COR-L47 (cell line): Measurements from ENCODE around the gene FN1.

Experiments
- DNase-seq: peaks from one replicate; lab custom pipeline; 2025; lab: John Stamatoyannopoulos, UW

FN1 gene

DNA sequence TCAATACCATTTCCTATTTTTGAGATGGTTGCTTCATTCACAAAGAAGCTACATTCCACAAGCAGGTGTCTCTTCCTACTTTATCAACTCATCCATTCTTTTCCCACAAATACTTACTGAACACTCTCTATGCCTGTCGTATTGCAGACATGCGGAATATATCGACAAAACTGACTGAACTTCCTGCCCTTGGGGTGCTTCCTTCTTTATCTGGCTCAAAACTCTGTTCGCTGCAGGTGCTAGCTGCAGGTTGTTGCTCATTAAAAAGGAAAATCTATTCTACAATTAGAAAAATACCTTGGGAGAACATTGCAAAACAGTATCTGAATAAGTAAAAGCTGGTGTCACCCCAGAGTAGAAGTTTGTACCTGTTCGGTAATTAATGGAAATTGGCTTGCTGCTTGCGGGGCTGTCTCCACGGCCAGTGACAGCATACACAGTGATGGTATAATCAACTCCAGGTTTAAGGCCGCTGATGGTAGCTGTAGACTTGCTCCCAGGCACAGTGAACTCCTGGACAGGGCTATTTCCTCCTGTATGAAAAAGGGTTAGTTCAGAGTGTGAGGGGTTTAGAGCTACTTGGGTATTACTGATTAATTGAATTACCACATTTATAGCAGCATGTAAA lies 52.1 kb downstream of the FN1 start:
- no peak for DNase-seq

DNA sequence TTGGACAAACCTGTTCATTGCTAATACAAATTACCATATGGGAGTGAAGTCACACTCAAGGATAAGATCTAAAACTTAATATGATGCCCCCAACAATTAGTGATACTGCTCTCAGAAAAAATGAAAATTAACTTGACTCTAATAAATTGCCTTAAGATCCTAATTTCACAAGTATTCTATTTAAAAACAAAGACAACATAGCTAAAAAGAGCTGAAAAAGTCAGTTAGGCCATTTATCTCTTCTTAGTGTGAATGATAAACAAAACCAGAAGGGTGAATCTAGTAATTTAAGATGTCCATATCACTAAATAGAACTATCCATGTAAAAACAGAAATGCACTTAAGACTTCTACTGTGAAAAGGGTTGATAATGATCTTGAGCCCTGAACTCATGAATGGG lies 53.4 kb downstream of the FN1 start:
- DNase-seq: no peak

DNA sequence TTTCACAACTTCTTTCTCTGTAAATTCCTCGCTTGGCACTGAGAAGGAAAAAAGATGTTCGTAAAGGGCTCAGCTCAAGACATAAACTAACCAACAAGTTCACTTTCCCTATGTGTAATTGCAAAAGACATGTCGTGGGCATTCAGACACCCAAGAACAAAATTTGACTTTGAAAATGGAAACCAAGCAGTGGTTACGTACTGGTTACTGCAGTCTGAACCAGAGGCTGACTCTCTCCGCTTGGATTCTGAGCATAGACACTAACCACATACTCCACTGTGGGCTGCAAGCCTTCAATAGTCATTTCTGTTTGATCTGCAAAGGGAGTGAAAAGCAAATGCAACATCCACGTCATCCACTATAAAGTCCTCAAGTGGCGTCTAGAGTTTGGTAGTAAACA lies 53.9 kb downstream of the FN1 start:
- no peak for DNase-seq

DNA sequence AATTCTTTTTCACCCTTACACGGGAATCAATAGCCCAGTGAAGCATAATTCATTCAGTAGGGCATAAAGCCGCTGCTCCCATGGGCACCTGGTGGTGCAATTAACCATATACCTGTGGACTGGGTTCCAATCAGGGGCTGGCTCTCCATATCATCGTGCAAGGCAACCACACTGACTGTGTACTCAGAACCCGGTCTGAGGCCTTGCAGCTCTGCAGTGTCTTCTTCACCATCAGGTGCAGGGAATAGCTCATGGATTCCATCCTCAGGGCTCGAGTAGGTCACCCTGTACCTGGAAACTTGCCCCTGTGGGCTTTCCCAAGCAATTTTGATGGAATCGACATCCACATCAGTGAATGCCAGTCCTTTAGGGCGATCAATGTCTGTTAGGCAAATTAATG lies 55.2 kb downstream of the FN1 start:
- DNase-seq: no peak

DNA sequence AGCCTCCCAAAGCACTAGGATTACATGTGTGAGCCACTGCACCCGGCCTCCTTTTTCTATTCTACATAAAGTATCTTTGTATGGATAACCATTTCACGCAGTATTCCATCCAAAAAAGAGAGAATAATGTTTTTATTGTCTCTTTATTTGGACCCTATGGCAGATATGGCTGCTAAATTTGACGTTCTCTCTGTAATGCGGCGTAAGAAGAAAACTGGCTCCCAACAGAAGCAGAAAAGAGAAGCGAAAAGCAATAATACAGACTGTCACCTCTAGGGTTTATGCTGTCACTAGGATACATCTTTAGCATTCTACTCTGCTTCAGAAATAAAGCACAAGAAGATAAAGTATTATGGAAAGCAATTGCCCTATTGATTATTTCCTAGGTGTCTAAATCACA lies 55.9 kb downstream of the FN1 start:
- no peak for DNase-seq

DNA sequence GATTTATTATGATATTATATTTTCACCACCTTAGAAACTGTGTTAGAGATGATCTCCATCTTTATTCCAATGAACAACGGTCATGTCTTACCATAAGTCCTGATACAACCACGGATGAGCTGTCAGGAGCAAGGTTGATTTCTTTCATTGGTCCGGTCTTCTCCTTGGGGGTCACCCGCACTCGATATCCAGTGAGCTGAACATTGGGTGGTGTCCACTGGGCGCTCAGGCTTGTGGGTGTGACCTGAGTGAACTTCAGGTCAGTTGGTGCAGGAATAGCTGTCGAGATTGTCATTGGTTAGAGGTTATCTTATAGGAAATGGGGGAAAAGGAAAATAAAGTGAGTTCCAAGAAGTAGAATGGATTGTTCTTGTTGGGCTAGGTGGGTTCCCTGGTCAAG lies 56.8 kb downstream of the FN1 start:
- no peak for DNase-seq

DNA sequence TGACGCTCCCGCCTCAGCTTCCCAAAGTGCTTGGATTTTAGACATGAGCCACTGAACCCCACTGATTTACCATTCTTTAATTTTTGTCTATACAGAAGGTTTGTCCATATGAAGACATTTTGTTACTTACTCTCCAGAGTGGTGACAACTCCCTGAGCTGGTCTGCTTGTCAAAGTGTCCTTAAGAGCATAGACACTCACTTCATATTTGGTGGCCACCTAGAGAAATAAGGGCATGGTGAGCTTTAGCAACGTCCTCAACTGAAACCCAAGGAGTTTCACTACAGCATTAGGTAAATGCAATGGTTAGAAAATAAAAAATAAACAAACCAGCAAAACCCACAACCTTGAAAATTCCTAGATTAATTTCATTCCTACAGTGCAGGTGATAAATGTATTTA lies 57.8 kb downstream of the FN1 start:
- no peak for DNase-seq

DNA sequence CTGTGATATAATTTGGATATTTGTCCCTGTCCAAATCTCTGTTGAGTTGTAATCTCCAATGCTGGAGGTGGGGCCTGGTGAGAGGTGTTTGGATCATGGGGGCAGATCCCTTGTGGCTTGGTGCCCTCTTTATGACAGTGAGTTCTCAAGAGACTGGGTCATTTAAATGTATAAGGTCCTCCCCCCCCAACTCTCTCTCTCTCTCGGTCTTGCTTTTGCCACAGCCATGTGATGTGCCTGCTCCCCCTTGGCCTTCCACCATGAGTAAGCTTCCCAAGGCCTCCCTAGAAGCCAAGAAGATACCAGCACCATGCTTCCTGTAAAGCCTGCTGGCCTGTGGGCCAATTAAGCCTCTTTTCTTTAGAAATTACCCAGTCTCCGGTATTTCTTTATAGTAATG lies 58.6 kb downstream of the FN1 start:
- no peak for DNase-seq

DNA sequence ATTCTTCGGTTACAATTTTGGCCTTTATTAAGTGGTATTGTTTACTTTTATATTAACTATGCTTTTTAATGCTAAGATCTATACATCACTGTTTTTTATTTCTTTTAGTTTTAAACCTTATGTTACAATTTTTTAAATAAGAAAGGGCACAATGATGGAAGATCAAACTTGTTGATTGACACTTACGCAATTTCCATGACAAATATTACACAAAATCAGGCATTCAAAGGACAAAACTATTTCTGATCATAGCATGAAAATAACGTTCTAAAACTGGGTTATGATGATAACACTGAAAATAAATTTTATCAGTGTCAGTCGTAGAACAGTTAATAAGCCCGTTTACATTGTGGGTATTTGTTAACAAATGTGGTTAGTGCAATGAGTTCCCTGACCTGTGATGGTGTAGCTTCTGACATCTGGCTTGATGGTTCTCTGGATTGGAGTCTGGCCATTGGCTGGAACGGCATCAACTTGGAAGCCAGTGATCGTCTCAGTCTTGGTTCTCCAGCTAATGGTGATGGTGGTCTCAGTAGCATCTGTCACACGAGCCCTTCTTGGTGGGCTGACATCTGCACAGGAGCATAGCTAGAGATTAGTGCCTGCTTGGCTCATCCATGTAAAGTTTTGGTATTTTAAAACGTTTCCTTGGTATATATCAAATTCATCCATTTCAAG lies 59.6 kb downstream of the FN1 start:
- DNase-seq: no peak

DNA sequence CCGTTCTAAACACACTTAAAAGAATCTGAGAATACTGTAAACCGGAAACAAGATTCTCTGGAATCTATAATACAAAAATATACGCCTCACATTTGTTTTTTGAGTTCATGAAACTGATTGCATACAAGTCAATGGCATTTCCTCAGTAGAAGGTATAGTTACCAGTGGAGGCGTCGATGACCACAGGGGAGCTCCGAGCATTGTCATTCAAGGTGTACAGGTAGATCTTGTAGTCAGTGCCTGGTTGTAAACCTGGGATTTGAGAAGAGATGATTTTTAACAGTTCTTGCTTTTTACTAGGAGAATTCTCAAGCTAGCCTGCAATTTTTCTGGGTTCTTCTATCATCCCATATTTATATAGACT lies 60.4 kb downstream of the FN1 start:
- no peak for DNase-seq

DNA sequence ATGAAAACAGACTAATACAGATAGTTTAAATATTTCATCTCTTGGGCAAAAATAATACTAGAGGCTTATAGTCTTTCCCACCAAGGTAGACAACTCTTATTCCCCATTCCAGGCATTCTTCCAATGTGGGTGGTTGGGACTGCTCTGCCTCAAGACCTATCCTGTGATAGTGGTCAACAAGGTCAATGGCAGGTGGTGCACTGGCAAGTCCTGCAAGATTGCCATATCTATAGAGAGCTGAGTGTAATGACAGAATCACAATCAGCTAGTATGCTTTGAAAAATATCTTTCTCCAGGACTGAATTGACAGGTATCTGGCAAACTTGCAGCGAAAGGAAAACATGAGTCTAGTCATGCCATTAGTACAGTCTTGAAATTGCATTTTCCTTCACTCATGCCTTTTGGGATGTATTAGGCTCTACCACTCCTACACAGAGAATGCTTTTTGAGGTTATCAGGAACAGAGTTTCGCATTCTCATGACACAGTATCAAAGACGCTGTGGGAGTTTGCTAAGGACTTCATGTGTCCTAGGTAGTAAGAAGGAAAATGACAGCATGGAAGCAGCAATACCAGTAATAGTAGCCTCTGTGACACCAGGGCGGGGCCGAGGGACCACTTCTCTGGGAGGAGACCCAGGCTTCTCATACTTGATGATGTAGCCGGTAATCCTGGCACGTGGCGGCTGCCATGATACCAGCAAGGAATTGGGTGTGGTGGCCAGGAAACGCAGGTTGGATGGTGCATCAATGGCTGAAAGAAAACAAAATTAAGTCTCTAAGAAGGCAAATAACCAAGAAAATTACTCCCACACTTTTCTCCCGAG lies 61.0 kb downstream of the FN1 start:
- no peak for DNase-seq

DNA sequence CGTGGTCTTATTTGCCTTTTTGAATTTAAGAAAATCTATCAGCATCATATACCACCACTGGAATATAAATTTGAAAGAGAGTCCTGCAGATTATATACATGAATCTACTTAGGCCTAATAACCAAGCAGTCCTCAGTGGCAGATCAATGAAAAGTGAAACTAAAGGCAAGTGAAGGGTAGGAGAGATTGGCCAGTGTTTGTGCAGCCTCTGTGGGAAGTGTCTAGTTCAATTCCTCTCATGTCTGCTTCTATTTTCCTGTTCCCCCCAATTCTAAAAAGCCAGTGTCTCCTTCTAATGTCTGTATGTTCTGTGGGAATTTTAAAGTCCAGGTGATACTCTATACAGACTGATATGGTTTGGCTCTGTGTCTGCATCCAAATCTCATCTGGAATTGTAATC lies 61.9 kb downstream of the FN1 start:
- no peak for DNase-seq

DNA sequence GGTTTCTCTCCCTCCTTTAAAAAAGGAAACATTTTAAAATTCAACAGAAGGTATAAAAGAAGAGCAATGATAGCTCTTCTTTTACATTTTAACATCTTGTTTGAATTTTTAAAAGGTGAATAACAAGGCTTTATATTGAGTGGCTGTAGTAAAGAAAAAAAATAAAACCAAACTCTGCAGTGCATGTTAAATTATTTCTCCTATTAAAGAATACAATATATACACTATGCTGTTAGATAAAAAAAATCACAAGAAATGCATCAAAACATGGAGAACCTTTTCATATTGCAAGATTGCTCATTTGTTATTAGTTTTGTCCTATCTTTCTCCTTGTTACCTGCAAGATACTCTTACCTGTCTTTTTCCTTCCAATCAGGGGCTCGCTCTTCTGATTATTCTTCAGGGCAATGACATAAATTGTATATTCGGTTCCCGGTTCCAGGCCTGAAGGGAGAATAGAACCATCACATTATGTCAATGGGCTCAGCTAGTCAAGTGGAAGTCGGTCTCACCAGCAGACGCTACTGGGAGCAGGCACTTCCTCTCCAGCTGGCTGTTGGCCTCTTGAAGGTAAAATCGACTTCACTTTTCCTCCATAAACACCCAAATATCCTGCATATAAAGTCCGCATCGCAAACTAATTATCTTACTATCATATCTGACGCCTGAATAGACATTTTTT lies 62.8 kb downstream of the FN1 start:
- DNase-seq: no peak

DNA sequence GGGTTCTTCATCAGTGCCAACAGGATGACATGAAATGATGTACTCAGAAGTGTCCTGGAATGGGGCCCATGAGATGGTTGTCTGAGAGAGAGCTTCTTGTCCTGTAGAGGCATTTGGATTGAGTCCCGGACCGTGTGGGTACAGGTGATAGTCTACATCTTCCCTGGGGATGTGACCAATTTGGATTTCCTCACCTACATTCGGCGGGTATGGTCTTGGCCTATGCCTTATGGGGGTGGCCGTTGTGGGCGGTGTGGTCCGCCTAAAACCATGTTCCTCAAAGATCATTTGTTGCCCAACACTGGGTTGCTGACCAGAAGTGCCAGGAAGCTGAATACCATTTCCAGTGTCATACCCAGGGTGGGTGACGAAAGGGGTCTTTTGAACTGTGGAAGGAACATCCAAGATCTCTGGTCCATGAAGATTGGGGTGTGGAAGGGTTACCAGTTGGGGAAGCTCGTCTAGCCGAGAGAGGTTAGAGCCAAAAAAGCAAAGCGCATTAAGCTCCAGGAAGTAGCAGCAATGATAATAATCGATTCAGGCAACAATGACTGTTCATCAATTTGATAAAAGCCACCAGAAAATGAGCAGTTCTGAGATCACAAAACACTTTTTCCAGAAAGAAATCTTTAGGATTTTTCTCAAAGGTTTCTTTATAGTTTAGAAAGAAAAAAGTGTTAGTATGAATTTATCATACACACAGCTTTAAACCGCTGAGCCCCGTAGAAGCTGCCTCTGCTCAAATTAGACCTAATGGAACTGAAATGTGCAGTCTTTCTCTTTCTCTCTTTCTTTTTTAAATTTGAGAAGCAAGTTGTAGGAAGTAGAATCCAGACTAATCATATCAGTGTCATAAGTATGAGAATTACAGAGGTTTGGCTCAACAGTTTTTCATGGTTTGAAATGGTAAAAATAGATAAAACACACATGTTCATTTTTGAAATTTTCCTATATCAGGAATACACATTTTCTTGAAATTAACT lies 63.7 kb downstream of the FN1 start:
- DNase-seq: no peak

DNA sequence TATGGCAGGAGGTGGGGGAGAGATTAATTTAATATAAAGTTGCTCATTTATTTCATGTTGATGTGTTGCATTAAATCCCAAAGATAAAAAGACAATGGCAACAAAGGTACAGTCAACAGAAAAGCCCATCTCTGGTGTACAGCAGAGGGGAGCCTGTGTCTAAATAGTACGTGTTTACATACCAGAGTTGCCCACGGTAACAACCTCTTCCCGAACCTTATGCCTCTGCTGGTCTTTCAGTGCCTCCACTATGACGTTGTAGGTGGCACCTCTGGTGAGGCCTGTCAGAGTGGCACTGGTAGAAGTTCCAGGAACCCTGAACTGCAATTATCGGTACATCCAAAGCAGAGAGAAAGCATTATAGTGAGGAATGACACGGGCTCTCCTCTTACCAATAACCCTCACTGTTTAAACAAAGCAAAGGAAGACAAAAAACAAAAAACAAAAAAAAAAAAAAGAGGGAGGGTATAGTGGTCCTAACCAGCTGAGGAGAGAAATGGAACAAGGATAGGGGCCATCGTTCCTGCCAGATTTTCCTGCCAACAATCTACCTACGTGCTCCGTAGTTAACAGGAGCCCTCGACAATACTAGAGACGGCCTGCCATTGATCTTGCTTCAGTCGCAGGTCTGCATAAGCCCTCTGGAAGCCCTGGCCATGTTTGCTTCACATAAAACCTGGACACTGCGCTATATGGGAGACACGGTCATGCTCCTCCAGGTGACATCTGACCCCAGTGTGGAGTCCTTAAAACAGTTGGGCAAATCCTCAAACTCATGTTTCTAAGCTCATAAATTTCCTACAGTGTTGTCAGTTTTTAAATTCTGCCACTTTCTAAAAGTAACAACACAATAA lies 65.5 kb downstream of the FN1 start:
- DNase-seq: peak; percentile 35

DNA sequence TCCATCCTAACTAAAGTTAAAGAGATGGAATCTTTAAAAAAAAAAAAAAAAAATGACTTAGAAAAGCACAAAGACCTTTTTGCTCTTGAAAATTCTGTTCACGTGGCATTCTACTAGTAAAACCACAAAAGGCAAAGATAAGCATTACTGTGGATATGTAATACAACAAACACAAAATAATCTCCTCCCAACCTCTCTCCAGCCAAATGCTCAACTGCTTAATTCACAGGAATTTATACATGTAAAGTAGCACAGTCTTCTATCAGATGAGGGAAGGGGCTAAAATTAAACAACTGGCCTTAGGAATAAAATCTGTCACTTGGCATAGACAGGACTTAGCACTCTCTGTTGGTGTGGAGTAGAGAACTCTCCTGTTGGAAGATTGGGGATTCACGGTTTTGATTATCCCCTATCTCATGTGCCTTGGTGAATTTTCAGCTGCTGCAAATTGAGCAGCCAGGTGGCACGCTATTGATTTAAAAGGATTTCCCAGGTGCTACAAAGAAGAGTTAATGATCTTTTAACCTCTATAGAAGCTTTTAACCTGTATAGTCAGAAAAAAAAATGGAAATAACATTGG lies 66.6 kb downstream of the FN1 start:
- DNase-seq: no peak

DNA sequence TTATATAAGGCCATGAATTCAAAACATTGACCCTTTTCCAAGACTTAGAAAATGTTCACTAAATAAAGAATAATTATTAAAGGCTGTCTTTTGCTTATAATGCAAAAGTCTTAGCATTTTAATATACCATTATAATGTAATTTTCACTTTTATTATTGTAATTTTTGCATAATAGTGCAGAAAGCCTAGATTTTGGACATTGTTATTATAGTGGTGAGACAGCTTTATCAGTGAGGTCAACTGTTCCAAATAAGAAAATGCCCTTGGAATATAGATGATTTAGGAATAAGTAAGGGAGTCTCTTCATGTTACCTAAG lies 67.4 kb downstream of the FN1 start:
- no peak for DNase-seq

DNA sequence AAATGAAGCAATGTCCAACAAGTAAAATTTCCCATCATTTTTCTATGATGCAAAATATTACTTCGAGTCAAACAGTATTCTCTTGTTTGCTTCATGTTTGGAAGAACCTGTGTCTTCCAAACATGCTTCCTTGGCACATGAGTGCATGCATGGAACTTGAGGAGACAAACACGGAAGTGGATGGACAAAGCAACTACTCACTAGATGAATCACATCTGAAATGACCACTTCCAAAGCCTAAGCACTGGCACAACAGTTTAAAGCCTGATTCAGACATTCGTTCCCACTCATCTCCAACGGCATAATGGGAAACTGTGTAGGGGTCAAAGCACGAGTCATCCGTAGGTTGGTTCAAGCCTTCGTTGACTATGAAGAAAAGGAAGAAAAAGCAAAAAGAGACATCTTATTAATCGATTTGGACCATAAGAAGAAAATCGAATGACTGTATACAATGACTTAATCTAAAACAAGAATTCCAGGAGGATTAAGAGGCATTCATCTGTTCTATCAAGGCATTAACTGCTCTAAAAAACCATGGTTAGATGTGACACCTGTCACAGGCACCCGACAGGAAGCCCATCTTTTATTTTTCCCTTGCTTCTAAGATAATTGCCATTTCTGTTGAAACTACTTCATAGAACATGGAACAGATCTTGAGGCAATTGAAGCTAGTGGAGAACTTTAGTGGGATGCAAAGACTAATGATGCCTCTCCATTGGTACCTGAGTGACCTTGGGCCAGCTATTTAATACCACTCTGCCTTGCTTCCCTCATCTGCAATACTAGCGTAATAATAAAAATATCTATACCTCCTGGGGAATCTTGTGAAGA lies 68.0 kb downstream of the FN1 start:
- DNase-seq: no peak

DNA sequence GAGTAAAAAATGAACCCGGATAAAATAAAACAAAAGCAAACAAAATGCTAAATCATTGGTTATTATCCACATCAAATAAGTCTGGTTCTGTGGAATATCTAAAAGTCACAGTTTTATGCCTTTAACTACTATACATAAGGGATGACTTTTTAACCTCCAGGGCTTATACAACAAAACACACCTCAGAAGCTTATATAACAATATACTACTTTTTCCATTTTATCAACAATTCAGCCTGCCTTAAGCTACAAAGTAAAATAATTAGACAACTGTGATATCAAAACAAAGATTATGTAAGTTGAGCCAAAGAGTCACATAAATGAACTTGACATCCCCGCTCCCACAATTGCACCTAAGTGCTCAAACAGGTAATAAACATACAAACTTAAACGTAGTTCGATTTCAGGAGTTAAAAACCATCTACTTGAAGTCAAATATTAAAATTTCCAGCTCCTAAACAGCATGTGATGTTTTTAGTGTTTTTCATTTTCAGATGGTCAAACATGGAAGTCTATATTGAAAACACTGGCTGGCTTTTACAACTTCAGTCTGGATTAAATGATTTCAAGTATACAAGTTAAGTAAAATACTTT lies 69.3 kb downstream of the FN1 start:
- DNase-seq: no peak
